AG10803 (cell line): Measurements from ENCODE around the gene TPST1.

ENCODE experiments used
- DNase-seq: peaks from one replicate; pipeline ENCODE4 v3.0.0; 2010; ENCODE audit warnings: low read depth
- H3K4me3 ChIP-seq: 2 replicates; pipeline ENCODE4 v1.5.1; 2011; ENCODE audit warnings: mild to moderate bottlenecking, low read length, control low read depth
- CTCF ChIP-seq: conservative IDR thresholded peaks from 2 replicates; pipeline ENCODE4 v1.5.1; 2011; ENCODE audit warnings: mild to moderate bottlenecking, low read length, control low read depth, inconsistent platforms

The TPST1 gene

GRCh38 chr7:66283003-66283920, 78.1 kb downstream of the TPST1 start:
- H3K4me3 ChIP-seq = no peak overlapping the region
- TF ChIP-seq CTCF = no peak
- DNase-seq = peak; percentile 79

- no peak for TF ChIP-seq CTCF
- H3K4me3 ChIP-seq = no peak overlapping the region
- peak; percentile 90 for DNase-seq
Observed at GRCh38 chr7:66296001-66296521, 90.9 kb downstream of the TPST1 start.

- H3K4me3 ChIP-seq = no peak overlapping the region
- peak; percentile 81 for DNase-seq
- TF ChIP-seq CTCF = no peak
Observed at GRCh38 chr7:66296557-66296956, 91.4 kb downstream of the TPST1 start.

GRCh38 chr7:66297579-66297978, 92.4 kb downstream of the TPST1 start:
- no peak for TF ChIP-seq CTCF
- no peak overlapping the region for H3K4me3 ChIP-seq
- no peak for DNase-seq

GRCh38 chr7:66301249-66301648, 96.1 kb downstream of the TPST1 start:
- TF ChIP-seq CTCF = no peak
- no peak overlapping the region for H3K4me3 ChIP-seq
- DNase-seq = no peak

GRCh38 chr7:66301737-66302136, 96.6 kb downstream of the TPST1 start:
- DNase-seq = peak; percentile 57
- H3K4me3 ChIP-seq = no peak overlapping the region
- TF ChIP-seq CTCF = no peak
